ENCODE measurements around the gene ELAVL1.

GRCh38 chr19:7981199-7981598 lies 24.2 kb downstream of the ELAVL1 start:
- no peak for TF ChIP-seq CTCF (conservative IDR thresholded peaks at IDR 0.05 in 1 of 2, IDR thresholded peaks at IDR 0.05 in 1 of 2; ENCODE audit: extremely low read depth in 1 of 2, insufficient read depth in 1 of 2, low read depth in 1 of 2, low read length in 2 of 2)
- TF ChIP-seq EZH2 (IDR thresholded peaks at IDR 0.05; ENCODE audit: borderline replicate concordance, low read length), result no peak
